ENCODE measurements around the gene SZT2. TPM values are rescaled to one million over a fixed set of nuclear protein-coding genes. Genes with fewer than 3 reads are reported as not detected.

The SZT2 gene
- total and polyA plus RNA-seq, 2 of the 13 experiments (the other 11 are each of a cell fraction or from before 2014, with no cell fraction given), result 8.0 to 8.8 TPM

GRCh38 chr1:43358746-43359693, 30.7 kb upstream of the SZT2 start, which contains the start of gene CDC20 (continued):
- TF ChIP-seq, protein P1, sequence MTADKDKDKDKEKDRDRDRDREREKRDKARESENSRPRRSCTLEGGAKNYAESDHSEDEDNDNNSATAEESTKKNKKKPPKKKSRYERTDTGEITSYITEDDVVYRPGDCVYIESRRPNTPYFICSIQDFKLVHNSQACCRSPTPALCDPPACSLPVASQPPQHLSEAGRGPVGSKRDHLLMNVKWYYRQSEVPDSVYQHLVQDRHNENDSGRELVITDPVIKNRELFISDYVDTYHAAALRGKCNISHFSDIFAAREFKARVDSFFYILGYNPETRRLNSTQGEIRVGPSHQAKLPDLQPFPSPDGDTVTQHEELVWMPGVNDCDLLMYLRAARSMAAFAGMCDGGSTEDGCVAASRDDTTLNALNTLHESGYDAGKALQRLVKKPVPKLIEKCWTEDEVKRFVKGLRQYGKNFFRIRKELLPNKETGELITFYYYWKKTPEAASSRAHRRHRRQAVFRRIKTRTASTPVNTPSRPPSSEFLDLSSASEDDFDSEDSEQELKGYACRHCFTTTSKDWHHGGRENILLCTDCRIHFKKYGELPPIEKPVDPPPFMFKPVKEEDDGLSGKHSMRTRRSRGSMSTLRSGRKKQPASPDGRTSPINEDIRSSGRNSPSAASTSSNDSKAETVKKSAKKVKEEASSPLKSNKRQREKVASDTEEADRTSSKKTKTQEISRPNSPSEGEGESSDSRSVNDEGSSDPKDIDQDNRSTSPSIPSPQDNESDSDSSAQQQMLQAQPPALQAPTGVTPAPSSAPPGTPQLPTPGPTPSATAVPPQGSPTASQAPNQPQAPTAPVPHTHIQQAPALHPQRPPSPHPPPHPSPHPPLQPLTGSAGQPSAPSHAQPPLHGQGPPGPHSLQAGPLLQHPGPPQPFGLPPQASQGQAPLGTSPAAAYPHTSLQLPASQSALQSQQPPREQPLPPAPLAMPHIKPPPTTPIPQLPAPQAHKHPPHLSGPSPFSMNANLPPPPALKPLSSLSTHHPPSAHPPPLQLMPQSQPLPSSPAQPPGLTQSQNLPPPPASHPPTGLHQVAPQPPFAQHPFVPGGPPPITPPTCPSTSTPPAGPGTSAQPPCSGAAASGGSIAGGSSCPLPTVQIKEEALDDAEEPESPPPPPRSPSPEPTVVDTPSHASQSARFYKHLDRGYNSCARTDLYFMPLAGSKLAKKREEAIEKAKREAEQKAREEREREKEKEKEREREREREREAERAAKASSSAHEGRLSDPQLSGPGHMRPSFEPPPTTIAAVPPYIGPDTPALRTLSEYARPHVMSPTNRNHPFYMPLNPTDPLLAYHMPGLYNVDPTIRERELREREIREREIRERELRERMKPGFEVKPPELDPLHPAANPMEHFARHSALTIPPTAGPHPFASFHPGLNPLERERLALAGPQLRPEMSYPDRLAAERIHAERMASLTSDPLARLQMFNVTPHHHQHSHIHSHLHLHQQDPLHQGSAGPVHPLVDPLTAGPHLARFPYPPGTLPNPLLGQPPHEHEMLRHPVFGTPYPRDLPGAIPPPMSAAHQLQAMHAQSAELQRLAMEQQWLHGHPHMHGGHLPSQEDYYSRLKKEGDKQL (CRISPR knock-in tag; IDR thresholded peaks at IDR 0.05; ENCODE audit: low read depth), result no peak
- peak; percentile 51 for TF ChIP-seq SALL1 (CRISPR knock-in tag; IDR thresholded peaks at IDR 0.05)
- no peak for TF ChIP-seq ZBTB25 (CRISPR knock-in tag; IDR thresholded peaks at IDR 0.05)
- TF ChIP-seq, protein P2, sequence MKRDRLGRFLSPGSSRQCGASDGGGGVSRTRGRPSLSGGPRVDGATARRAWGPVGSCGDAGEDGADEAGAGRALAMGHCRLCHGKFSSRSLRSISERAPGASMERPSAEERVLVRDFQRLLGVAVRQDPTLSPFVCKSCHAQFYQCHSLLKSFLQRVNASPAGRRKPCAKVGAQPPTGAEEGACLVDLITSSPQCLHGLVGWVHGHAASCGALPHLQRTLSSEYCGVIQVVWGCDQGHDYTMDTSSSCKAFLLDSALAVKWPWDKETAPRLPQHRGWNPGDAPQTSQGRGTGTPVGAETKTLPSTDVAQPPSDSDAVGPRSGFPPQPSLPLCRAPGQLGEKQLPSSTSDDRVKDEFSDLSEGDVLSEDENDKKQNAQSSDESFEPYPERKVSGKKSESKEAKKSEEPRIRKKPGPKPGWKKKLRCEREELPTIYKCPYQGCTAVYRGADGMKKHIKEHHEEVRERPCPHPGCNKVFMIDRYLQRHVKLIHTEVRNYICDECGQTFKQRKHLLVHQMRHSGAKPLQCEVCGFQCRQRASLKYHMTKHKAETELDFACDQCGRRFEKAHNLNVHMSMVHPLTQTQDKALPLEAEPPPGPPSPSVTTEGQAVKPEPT (CRISPR knock-in tag; IDR thresholded peaks at IDR 0.05; ENCODE audit: low read depth), result no peak
- peak; percentile 91 for TF ChIP-seq ZNF589 (CRISPR knock-in tag; conservative IDR thresholded peaks at IDR 0.05)
- peak; percentile 18; the same call in 1 of the 2 replicates for TF ChIP-seq ARID5B (CRISPR knock-in tag; IDR thresholded peaks at IDR 0.05)
- TF ChIP-seq ZNF780A (CRISPR knock-in tag; IDR thresholded peaks at IDR 0.05), result peak; percentile 88
- no peak for TF ChIP-seq RFXANK (CRISPR knock-in tag; IDR thresholded peaks at IDR 0.05)
- TF ChIP-seq ZGPAT (CRISPR knock-in tag; IDR thresholded peaks at IDR 0.05), result peak; percentile 17; the same call in 1 of the 2 replicates
- TF ChIP-seq ZNF777 (CRISPR knock-in tag; IDR thresholded peaks at IDR 0.05), result no peak; the same call in 1 of the 2 replicates
- TF ChIP-seq, protein P3, sequence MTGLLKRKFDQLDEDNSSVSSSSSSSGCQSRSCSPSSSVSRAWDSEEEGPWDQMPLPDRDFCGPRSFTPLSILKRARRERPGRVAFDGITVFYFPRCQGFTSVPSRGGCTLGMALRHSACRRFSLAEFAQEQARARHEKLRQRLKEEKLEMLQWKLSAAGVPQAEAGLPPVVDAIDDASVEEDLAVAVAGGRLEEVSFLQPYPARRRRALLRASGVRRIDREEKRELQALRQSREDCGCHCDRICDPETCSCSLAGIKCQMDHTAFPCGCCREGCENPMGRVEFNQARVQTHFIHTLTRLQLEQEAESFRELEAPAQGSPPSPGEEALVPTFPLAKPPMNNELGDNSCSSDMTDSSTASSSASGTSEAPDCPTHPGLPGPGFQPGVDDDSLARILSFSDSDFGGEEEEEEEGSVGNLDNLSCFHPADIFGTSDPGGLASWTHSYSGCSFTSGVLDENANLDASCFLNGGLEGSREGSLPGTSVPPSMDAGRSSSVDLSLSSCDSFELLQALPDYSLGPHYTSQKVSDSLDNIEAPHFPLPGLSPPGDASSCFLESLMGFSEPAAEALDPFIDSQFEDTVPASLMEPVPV (CRISPR knock-in tag; IDR thresholded peaks at IDR 0.05), result peak; percentile 95
